GM23338 (cell line): ENCODE data around the gene MAST4. TPM values are rescaled to one million over a fixed set of nuclear protein-coding genes. Genes with fewer than 3 reads are reported as not detected.

ENCODE experiments used
- ATAC-seq: fragments of 200-7000 bp; cut with Tn5 transposase; 3 replicates; pipeline ENCODE4 v1.9.1; 2020
- DNase-seq: peaks from one replicate; pipeline ENCODE4 v3.0.0-alpha.2; 2015; ENCODE audit warnings: low spot score
- H2AFZ ChIP-seq: fragments of 200-600 bp; sonication (generic); 2 replicates; pipeline ENCODE4 v1.8.0; 2016; ENCODE audit warnings: antibody characterized with exemption, mild to moderate bottlenecking, moderate library complexity
- H3F3A ChIP-seq: fragments of 200-600 bp; sonication (generic); replicated peaks from 2 replicates; pipeline ENCODE4 v1.8.0; 2017; ENCODE audit warnings: antibody characterized with exemption, mixed run types, low read depth
- H3K27ac ChIP-seq: fragments of 200-600 bp; sonication (generic); 2 replicates; pipeline ENCODE4 v1.6.1; 2016; ENCODE audit warnings: low read depth
- H3K27me3 ChIP-seq: fragments of 200-600 bp; sonication (generic); 2 replicates; pipeline ENCODE4 v1.8.0; 2016; ENCODE audit warnings: mild to moderate bottlenecking, mixed run types, moderate library complexity; ENCODE audit not compliant: insufficient read depth
- H3K36me3 ChIP-seq: fragments of 200-600 bp; sonication (generic); 2 replicates; pipeline ENCODE4 v1.8.0; 2016; ENCODE audit warnings: mild to moderate bottlenecking; ENCODE audit not compliant: insufficient read depth
- H3K4me1 ChIP-seq: fragments of 200-600 bp; sonication (generic); 2 replicates; pipeline ENCODE4 v1.8.0; 2016; ENCODE audit warnings: mild to moderate bottlenecking, moderate library complexity; ENCODE audit not compliant: insufficient read depth
- H3K4me2 ChIP-seq: fragments of 200-600 bp; sonication (generic); 2 replicates; pipeline ENCODE4 v1.7.1; 2017; ENCODE audit warnings: mixed run types
- H3K4me3 ChIP-seq: fragments of 200-600 bp; sonication (generic); 2 replicates; pipeline ENCODE4 v1.6.1; 2016; ENCODE audit warnings: mixed run types
- H3K79me2 ChIP-seq: fragments of 200-600 bp; sonication (generic); replicated peaks from 2 replicates; pipeline ENCODE4 v1.8.0; 2017; ENCODE audit warnings: mild to moderate bottlenecking; ENCODE audit not compliant: insufficient read depth
- H3K9me2 ChIP-seq: fragments of 200-600 bp; sonication (generic); 2 replicates; pipeline ENCODE4 v1.8.0; 2017; ENCODE audit not compliant: insufficient read depth
- H4K20me1 ChIP-seq: fragments of 200-600 bp; sonication (generic); replicated peaks from 2 replicates; pipeline ENCODE4 v1.8.0; 2017; ENCODE audit warnings: mild to moderate bottlenecking; ENCODE audit not compliant: insufficient read depth
- H3K27ac Mint-ChIP-seq: 2 replicates; pipeline ENCODE4 v1.8.0; 2020; ENCODE audit warnings: inconsistent platforms, mild to moderate bottlenecking, moderate library complexity, mixed read lengths
- H3K27me3 Mint-ChIP-seq: 3 replicates; pipeline ENCODE4 v1.8.0; 2022; ENCODE audit warnings: low read depth, mild to moderate bottlenecking, moderate library complexity, mixed read lengths, inconsistent platforms; ENCODE audit not compliant: insufficient read depth, poor library complexity
- H3K36me3 Mint-ChIP-seq: 3 replicates; pipeline ENCODE4 v1.8.0; 2021; ENCODE audit warnings: low read depth, mild to moderate bottlenecking, inconsistent platforms, moderate library complexity, mixed read lengths
- H3K4me1 Mint-ChIP-seq: 3 replicates; pipeline ENCODE4 v1.8.0; 2020; ENCODE audit warnings: mild to moderate bottlenecking, inconsistent platforms, mixed read lengths
- H3K4me3 Mint-ChIP-seq: 3 replicates; pipeline ENCODE4 v1.8.0; 2021; ENCODE audit warnings: moderate library complexity, mild to moderate bottlenecking, inconsistent platforms, mixed read lengths
- H3K9me3 Mint-ChIP-seq: 3 replicates; pipeline ENCODE4 v1.8.0; 2020; ENCODE audit warnings: moderate library complexity, mild to moderate bottlenecking, inconsistent platforms, mixed read lengths
- CREB1 ChIP-seq: fragments of 250-450 bp; sonication (Bioruptor Pico); IDR thresholded peaks from 2 replicates; pipeline ENCODE4 v1.5.0; 2020; ENCODE audit warnings: low read depth, mild to moderate bottlenecking, moderate library complexity
- EZH2 ChIP-seq: fragments of 200-600 bp; sonication (generic); IDR thresholded peaks from one replicate; pipeline ENCODE4 v1.8.0; 2017; ENCODE audit warnings: antibody characterized with exemption, mild to moderate bottlenecking, low read depth; ENCODE audit not compliant: unreplicated experiment
- EZH2phosphoT487 ChIP-seq: fragments of 200-600 bp; sonication (generic); IDR thresholded peaks from one replicate; pipeline ENCODE4 v1.8.1; 2018; ENCODE audit warnings: antibody characterized with exemption; ENCODE audit not compliant: unreplicated experiment
- JUNB ChIP-seq: IDR thresholded peaks from one replicate; pipeline ENCODE4 v1.6.1; 2016; ENCODE audit warnings: antibody characterized with exemption; ENCODE audit not compliant: unreplicated experiment
- NANOG ChIP-seq: IDR thresholded peaks from 2 replicates; pipeline ENCODE4 v1.6.1; 2016; ENCODE audit warnings: antibody characterized with exemption, borderline replicate concordance
- POLR2AphosphoS5 ChIP-seq: IDR thresholded peaks from 2 replicates; pipeline ENCODE4 v1.6.1; 2016; ENCODE audit warnings: antibody characterized with exemption, low read depth
- STAT1 ChIP-seq: IDR thresholded peaks from one replicate; pipeline ENCODE4 v1.6.1; 2016; ENCODE audit warnings: antibody characterized with exemption; ENCODE audit not compliant: unreplicated experiment
- ZNF114 ChIP-seq: fragments of 250-450 bp; sonication (Bioruptor Pico); IDR thresholded peaks from 2 replicates; pipeline ENCODE4 v1.5.0; 2020; ENCODE audit warnings: mild to moderate bottlenecking, moderate library complexity
- ZNF331 ChIP-seq: fragments of 250-450 bp; sonication (Bioruptor Pico); IDR thresholded peaks from 2 replicates; pipeline ENCODE4 v1.5.0; 2020; ENCODE audit warnings: low read depth, mild to moderate bottlenecking, moderate library complexity
- polyA plus RNA-seq: library from polyadenylated mRNA; unstranded; fragments of >200 nt; fragmentation: Nextera tagmentation; extraction: Ambion mirVana; gene quantifications from 2 replicates; pipeline ENCODE4 v1.2.1, GENCODE V29; 2016
- total RNA-seq: library from RNA; depleted of rRNA; stranded (reverse); fragments of >200 nt; shearing (Covaris generic); gene quantifications from 2 replicates; pipeline ENCODE4 v1.2.3, GENCODE V29; 2014
- TF ChIP-seq, protein P1 (sequence below): IDR thresholded peaks from 2 replicates; pipeline ENCODE4 v1.6.1; 2016; ENCODE audit warnings: antibody characterized with exemption
- TF ChIP-seq, protein P2 (sequence below): fragments of 250-450 bp; sonication (Bioruptor Pico); IDR thresholded peaks from 2 replicates; pipeline ENCODE4 v1.5.0; 2020; ENCODE audit warnings: mild to moderate bottlenecking, moderate library complexity

The MAST4 gene
- total and polyA plus RNA-seq, 2 experiments from 2014 or later = 3.6 to 8.5 TPM

DNA sequence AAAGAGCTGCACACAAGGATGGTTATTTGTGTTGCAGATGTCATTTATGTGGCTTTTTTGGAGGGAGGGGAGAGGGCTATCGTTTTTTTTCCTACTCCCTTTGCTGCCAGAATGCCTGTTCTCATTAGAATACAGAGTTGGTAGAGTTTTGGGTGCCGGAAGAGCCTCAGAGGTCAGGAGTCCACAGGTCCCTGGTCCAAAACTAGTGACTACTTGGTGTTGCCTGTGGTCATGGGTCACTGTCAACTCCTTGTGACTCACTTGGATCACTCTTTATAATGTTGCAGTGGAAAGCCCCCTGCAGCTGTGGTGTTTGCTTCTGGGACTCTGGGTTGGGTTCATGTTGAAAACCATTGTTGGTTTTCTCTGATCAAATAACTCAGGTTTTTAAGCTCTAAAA is 131.4 kb downstream of the MAST4 start (continued):
- TF ChIP-seq EZH2 = no peak

DNA sequence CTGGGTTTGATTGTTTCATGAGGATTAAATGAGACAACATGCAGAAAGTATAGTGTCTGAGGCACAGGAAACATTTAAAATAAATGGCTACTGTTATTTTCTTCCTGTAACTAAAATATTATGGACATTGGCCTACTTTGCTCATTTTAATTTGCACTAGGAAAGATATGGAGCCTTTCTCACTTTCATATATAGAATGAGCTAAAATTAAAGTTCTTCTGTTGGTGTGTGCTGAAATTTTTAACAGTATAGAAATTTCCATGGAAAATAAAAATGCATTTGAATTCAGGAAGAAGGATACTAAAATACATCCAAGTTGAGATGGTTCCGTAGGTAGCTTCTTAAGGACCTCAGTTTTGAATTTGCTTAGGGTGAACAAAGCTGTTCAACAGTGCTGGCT is 131.9 kb downstream of the MAST4 start:
- Histone ChIP-seq H4K20me1 (no peaks in the 10 kb centered on the region), H2AFZ (no peak overlapping the region), H3K9me2 (no peaks in the 10 kb centered on the region), H3K27me3 (no peaks in the 10 kb centered on the region), H3F3A (no peaks in the 10 kb centered on the region), H3K79me2 (no peaks in the 10 kb centered on the region), H3K4me3 (no peak overlapping the region), H3K27ac (no peak overlapping the region), H3K4me1 (no peaks in the 10 kb centered on the region), H3K36me3 (no peaks in the 10 kb centered on the region), H3K4me2 (no peak overlapping the region)
- no peak for ATAC-seq
- no peak overlapping the region for H3K4me3 Mint-ChIP-seq
- H3K4me1 Mint-ChIP-seq = peaks cover 7% of the 10 kb centered on the region
- DNase-seq = no peak
- no peaks in the 10 kb centered on the region for H3K36me3 Mint-ChIP-seq
- H3K27me3 Mint-ChIP-seq = no peaks in the 10 kb centered on the region
- TF ChIP-seq ZNF114 (CRISPR knock-in tag) = no peak
- TF ChIP-seq, protein P1, sequence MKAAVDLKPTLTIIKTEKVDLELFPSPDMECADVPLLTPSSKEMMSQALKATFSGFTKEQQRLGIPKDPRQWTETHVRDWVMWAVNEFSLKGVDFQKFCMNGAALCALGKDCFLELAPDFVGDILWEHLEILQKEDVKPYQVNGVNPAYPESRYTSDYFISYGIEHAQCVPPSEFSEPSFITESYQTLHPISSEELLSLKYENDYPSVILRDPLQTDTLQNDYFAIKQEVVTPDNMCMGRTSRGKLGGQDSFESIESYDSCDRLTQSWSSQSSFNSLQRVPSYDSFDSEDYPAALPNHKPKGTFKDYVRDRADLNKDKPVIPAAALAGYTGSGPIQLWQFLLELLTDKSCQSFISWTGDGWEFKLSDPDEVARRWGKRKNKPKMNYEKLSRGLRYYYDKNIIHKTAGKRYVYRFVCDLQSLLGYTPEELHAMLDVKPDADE = no peak
- TF ChIP-seq POLR2AphosphoS5 = no peak
- TF ChIP-seq NANOG = no peak
- TF ChIP-seq STAT1 = no peak
- TF ChIP-seq, protein P2, sequence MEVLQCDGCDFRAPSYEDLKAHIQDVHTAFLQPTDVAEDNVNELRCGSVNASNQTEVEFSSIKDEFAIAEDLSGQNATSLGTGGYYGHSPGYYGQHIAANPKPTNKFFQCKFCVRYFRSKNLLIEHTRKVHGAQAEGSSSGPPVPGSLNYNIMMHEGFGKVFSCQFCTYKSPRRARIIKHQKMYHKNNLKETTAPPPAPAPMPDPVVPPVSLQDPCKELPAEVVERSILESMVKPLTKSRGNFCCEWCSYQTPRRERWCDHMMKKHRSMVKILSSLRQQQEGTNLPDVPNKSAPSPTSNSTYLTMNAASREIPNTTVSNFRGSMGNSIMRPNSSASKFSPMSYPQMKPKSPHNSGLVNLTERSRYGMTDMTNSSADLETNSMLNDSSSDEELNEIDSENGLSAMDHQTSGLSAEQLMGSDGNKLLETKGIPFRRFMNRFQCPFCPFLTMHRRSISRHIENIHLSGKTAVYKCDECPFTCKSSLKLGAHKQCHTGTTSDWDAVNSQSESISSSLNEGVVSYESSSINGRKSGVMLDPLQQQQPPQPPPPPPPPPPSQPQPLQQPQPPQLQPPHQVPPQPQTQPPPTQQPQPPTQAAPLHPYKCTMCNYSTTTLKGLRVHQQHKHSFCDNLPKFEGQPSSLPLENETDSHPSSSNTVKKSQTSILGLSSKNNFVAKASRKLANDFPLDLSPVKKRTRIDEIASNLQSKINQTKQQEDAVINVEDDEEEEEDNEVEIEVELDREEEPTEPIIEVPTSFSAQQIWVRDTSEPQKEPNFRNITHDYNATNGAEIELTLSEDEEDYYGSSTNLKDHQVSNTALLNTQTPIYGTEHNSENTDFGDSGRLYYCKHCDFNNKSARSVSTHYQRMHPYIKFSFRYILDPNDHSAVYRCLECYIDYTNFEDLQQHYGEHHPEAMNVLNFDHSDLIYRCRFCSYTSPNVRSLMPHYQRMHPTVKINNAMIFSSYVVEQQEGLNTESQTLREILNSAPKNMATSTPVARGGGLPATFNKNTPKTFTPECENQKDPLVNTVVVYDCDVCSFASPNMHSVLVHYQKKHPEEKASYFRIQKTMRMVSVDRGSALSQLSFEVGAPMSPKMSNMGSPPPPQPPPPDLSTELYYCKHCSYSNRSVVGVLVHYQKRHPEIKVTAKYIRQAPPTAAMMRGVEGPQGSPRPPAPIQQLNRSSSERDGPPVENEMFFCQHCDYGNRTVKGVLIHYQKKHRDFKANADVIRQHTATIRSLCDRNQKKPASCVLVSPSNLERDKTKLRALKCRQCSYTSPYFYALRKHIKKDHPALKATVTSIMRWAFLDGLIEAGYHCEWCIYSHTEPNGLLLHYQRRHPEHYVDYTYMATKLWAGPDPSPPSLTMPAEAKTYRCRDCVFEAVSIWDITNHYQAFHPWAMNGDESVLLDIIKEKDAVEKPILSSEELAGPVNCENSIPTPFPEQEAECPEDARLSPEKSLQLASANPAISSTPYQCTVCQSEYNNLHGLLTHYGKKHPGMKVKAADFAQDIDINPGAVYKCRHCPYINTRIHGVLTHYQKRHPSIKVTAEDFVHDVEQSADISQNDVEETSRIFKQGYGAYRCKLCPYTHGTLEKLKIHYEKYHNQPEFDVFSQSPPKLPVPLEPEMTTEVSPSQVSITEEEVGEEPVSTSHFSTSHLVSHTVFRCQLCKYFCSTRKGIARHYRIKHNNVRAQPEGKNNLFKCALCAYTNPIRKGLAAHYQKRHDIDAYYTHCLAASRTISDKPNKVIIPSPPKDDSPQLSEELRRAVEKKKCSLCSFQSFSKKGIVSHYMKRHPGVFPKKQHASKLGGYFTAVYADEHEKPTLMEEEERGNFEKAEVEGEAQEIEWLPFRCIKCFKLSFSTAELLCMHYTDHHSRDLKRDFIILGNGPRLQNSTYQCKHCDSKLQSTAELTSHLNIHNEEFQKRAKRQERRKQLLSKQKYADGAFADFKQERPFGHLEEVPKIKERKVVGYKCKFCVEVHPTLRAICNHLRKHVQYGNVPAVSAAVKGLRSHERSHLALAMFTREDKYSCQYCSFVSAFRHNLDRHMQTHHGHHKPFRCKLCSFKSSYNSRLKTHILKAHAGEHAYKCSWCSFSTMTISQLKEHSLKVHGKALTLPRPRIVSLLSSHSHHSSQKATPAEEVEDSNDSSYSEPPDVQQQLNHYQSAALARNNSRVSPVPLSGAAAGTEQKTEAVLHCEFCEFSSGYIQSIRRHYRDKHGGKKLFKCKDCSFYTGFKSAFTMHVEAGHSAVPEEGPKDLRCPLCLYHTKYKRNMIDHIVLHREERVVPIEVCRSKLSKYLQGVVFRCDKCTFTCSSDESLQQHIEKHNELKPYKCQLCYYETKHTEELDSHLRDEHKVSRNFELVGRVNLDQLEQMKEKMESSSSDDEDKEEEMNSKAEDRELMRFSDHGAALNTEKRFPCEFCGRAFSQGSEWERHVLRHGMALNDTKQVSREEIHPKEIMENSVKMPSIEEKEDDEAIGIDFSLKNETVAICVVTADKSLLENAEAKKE (CRISPR knock-in tag) = no peak
- TF ChIP-seq EZH2phosphoT487 = no peak
- TF ChIP-seq JUNB = no peak
- TF ChIP-seq ZNF331 (CRISPR knock-in tag) = no peak
- TF ChIP-seq CREB1 (CRISPR knock-in tag) = no peak
- H3K9me3 Mint-ChIP-seq = no peaks in the 10 kb centered on the region
- no peak overlapping the region for H3K27ac Mint-ChIP-seq
